Measurements from ENCODE around the gene RNF10.
"Not testable (repeated sequence)": the region's sequence is repeated elsewhere in the genome, so short reads cannot be mapped to it uniquely, and the experiment has no call there.

RNF10 gene

DNA sequence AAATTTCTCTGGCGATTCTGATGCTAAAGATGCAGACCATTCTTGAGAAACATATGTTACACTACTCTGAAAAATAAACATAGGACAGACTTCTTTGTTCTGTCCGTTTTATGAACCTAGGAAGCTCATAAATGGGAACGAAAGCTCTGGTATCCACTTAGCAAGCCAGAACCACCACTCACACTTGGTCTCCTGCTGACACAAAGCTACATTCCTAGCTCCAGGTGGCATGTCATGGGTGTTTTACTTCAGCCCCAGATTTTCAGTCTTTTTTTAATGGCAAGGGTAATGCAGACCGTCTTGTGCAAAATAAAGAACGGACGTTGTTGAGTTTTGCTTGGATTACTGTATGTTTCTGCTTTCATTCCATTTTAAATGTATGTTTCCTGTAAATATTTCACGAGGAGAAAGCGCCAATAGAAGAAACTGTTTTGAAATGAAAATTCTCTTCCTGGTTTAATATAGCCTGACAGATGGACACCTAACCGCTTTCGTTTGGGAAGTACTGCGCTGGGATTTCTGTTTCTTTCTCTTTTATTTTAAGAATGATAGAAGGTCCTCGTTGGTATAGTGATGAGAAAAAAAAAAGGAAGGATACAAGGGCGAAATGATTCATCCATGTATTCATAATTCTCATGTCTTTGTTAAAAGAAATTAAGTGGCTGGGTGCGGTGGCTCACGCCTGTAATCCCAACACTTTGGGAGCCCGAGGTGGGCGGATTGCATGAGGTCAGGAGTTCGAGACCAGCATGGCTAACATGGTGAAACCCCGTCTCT lies 4.3 kb upstream of the RNF10 start:
- H3K4me3 ChIP-seq (ENCODE audit: low read depth, low read length) = peak overlapping the region; percentile 92
- TF ChIP-seq, protein P1, sequence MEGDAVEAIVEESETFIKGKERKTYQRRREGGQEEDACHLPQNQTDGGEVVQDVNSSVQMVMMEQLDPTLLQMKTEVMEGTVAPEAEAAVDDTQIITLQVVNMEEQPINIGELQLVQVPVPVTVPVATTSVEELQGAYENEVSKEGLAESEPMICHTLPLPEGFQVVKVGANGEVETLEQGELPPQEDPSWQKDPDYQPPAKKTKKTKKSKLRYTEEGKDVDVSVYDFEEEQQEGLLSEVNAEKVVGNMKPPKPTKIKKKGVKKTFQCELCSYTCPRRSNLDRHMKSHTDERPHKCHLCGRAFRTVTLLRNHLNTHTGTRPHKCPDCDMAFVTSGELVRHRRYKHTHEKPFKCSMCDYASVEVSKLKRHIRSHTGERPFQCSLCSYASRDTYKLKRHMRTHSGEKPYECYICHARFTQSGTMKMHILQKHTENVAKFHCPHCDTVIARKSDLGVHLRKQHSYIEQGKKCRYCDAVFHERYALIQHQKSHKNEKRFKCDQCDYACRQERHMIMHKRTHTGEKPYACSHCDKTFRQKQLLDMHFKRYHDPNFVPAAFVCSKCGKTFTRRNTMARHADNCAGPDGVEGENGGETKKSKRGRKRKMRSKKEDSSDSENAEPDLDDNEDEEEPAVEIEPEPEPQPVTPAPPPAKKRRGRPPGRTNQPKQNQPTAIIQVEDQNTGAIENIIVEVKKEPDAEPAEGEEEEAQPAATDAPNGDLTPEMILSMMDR (conservative IDR thresholded peaks at IDR 0.05; ENCODE audit: low read depth, low read length) = peak; percentile 19
- DNase-seq (ENCODE audit: low read depth) = peak; percentile 79

DNA sequence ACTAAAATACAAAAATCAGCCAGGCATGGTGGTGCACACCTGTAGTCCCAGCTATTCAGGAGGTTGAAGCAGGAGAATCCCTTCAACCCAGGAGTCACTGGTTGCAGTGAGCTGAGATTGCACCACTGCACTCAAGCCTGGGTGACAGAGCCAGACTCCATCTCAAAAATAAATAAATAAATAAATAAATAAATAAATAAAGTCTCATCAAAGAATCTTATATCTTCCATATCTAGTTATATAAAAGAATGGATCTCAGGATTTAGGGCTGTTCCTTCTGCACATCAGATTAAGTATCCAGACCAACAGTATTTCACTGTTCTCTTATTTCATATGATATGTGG lies 3.8 kb upstream of the RNF10 start:
- not testable (repeated sequence) for DNase-seq (ENCODE audit: low read depth)
- H3K4me3 ChIP-seq (ENCODE audit: low read depth, low read length) = peak overlapping the region; percentile 92

DNA sequence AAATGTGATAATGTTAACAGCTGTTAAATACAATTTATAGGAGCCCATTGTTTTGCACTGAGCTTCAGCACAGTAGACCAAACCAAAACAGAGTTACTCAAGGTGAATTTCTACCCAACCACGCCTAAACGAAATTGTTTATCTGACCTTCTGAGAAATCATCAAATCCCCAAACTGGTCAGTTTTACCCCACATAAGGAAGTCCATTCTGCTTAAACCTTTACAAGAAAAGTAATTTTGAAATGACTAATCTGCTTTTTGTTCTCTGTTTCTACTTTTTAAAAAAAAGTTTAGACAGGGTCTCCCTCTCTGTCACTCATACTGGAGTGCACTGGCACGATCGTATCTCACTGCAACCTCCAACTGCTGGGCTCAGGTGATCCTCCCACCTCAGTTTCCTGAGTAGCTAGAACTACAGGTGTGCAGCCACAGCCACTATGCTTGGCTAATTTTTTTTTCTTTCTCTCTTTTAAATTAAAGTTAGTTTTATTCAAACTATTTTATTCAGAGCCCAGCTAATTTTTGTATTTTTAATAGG lies 1.4 kb upstream of the RNF10 start:
- no peak for DNase-seq (ENCODE audit: low read depth)
- H3K4me3 ChIP-seq (ENCODE audit: low read depth, low read length) = no peak overlapping the region
- TF ChIP-seq, protein P1 (conservative IDR thresholded peaks at IDR 0.05; ENCODE audit: low read depth, low read length) = no peak

DNA sequence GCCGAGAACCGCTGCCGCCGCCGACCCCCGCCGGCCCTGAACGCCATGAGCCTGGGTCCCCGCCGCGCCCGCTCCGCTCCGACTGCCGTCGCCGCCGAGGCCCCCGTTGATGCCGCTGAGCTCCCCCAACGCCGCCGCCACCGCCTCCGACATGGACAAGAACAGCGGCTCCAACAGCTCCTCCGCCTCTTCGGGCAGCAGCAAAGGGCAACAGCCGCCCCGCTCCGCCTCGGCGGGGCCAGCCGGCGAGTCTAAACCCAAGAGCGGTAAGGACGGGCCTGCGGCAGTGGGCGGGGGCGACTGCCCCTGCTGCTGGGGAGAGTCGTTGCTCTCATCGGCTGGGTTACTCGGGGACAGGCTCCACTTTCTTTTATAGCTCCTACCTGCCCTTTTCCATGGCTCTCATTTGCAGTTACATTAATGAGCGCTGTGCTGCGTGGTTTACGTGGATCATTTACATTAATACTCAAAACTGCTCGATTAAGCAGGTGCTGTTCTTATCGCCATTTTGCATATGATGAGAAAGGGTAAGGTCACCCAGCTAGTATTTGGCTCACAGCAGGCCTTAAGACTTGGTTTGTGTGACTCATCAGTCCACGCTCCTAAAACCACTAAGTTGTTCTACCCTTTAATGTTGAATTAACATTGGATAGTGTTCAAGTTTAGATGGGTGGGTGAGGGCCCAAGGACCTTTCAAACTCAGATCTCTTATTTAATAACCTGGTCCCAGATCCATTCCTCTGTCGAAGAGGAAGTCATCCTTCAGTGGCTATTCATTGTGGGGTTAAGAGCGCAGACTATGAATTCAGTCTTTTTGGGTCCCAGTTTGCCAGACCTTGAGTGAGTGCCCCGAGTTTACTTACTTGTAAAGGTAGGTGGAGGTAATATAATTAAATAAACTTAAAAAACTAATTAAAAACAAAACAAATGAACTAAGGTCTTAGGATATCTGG lies 823 bp downstream of the RNF10 start:
- peak; percentile 89 for DNase-seq (ENCODE audit: low read depth)
- TF ChIP-seq, protein P1 (conservative IDR thresholded peaks at IDR 0.05; ENCODE audit: low read depth, low read length) = no peak
- peak overlapping the region; percentile 93 for H3K4me3 ChIP-seq (ENCODE audit: low read depth, low read length)

DNA sequence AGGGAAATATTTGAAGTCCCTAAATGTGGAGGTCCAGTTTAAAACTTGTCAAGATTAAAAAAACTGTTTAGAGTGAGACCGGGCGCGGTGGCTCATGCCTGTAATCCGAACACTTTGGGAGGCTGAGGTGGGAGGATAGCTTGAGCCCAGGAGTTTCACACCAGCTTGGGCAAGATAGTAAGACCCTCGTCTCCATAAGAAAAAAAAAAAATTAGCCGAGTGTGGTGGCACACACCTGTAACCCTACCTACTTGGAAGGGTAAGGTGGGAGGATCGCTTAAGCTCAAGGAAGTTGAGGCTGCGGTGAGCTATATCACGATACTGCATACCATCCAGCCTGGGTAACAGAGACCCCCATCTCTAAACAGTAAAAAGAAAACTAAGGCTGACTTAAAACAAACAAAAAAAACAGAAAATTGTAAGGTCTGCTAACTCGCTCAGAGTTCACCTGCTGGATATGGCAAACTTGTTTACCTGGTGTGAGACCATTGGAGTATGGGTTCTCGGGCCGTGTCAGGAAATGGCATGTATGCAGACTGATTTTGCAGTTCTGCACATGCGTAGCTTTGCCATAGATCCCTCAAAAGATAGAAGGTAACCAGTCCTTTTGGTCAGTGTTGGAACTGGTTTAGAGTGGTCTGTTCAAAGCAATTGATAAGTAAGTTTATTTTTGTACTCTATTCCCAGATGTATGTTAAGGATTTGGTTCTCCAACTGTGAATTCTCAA lies 2.1 kb downstream of the RNF10 start:
- TF ChIP-seq, protein P1 (conservative IDR thresholded peaks at IDR 0.05; ENCODE audit: low read depth, low read length) = no peak
- peak overlapping the region; percentile 93 for H3K4me3 ChIP-seq (ENCODE audit: low read depth, low read length)
- DNase-seq (ENCODE audit: low read depth) = no peak

DNA sequence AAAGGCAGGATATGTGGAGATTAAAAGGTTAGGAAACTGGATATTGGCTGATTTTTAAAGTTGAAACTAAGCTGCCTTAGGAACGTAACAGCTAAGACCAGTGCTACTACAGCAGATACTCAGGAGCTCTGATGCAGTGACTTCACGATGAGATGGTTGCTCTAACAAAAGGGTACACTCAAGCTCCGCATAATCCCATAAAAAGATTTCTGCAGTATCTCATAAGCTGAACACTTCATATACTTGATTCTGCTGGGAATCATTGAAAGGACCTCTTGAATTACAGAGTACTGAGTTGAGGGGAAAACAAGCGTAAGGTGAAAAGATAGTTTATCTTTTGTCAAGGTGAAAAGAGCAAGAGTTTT lies 3.7 kb downstream of the RNF10 start:
- no peak overlapping the region for H3K4me3 ChIP-seq (ENCODE audit: low read depth, low read length)
- TF ChIP-seq, protein P1 (conservative IDR thresholded peaks at IDR 0.05; ENCODE audit: low read depth, low read length) = no peak
- DNase-seq (ENCODE audit: low read depth) = no peak
